GM19468 (cell line): Measurements from ENCODE around the gene DNAI1.

ENCODE experiments used
- ATAC-seq: cut with Tn5 transposase; IDR thresholded peaks from one replicate; pipeline ENCODE4 v1.9.1; 2021; ENCODE audit warnings: mild to moderate bottlenecking, moderate library complexity, moderate number of reproducible peaks; ENCODE audit not compliant: unreplicated experiment; ENCODE audit errors: extremely low read depth

The DNAI1 gene

GRCh38 chr9:34554211-34555001 lies 95.8 kb downstream of the DNAI1 start:
- no peak for ATAC-seq

GRCh38 chr9:34555002-34555348 lies 96.4 kb downstream of the DNAI1 start:
- no peak for ATAC-seq

GRCh38 chr9:34555500-34555899 lies 96.9 kb downstream of the DNAI1 start:
- ATAC-seq = no peak

- ATAC-seq = no peak
These were observed 97.4 kb downstream of the DNAI1 start for GRCh38 chr9:34555936-34556525.

GRCh38 chr9:34556949-34557348 lies 98.3 kb downstream of the DNAI1 start:
- no peak for ATAC-seq

- ATAC-seq = no peak
These were observed 99.1 kb downstream of the DNAI1 start for GRCh38 chr9:34557426-34558321.

- no peak for ATAC-seq
These were observed 99.8 kb downstream of the DNAI1 start for GRCh38 chr9:34558364-34558763.

- ATAC-seq = no peak
These were observed 100.5 kb downstream of the DNAI1 start for GRCh38 chr9:34558919-34559623.

- no peak for ATAC-seq
These were observed 101.2 kb downstream of the DNAI1 start for GRCh38 chr9:34559624-34560455.

- no peak for ATAC-seq
These were observed 102.1 kb downstream of the DNAI1 start for GRCh38 chr9:34560599-34561214.

GRCh38 chr9:34562135-34562745 lies 103.6 kb downstream of the DNAI1 start:
- ATAC-seq = no peak

GRCh38 chr9:34563262-34563661 lies 104.7 kb downstream of the DNAI1 start:
- ATAC-seq = no peak

GRCh38 chr9:34564617-34565016 lies 106.0 kb downstream of the DNAI1 start:
- ATAC-seq = no peak

GRCh38 chr9:34565856-34566255 lies 107.3 kb downstream of the DNAI1 start:
- ATAC-seq = no peak

- no peak for ATAC-seq
These were observed 107.7 kb downstream of the DNAI1 start for GRCh38 chr9:34566322-34566721.

GRCh38 chr9:34566972-34567371 lies 108.4 kb downstream of the DNAI1 start:
- ATAC-seq = no peak

- ATAC-seq = no peak
These were observed 109.5 kb downstream of the DNAI1 start for GRCh38 chr9:34568133-34568532.

- no peak for ATAC-seq
These were observed 110.2 kb downstream of the DNAI1 start for GRCh38 chr9:34568774-34569173.

GRCh38 chr9:34570376-34570775 lies 111.8 kb downstream of the DNAI1 start:
- no peak for ATAC-seq
